ENCODE data around the gene ANKRD53. TPM values are rescaled to one million over a fixed set of nuclear protein-coding genes. Genes with fewer than 3 reads are reported as not detected.

The ANKRD53 gene
- total and polyA plus RNA-seq, 7 experiments from 2014 or later = 0.21 to 1.5 (median 0.63) TPM; not detected in 3

GRCh38 chr2:71000780-71001591, 22.6 kb downstream of the ANKRD53 start:
- POLR2A ChIA-PET = interaction anchor here (1.3 to 2.0 kb wide), 2 partner anchors 20 to 67 kb away, joined by 4 to 10 read pairs; partner anchors contain the start of gene NAGK
- H3K27ac ChIP-seq (ENCODE audit: low read depth, low read length) = peak overlapping the region; percentile 52
- intact Hi-C loops (cut with micrococcal nuclease) = loop anchor here (1.0 kb wide), 3 partner anchors 16 to 67 kb away; partner anchors contain the start of gene NAGK (in 1 of the 2)

GRCh38 chr2:71001592-71001927, 23.1 kb downstream of the ANKRD53 start:
- intact Hi-C loops (cut with micrococcal nuclease) = loop anchor here (1.0 kb wide), 3 partner anchors 16 to 67 kb away; partner anchors contain the start of gene NAGK (in 1 of the 2)
- H3K27me3 Mint-ChIP-seq = peaks cover 0 to 6% (median 3%) of the 10 kb centered on the region in 5 donors
- Histone ChIP-seq H3K9me3 (ENCODE audit: control insufficient read depth in 2 of 3, low read length in 3 of 3) (no peaks in the 10 kb centered on the region), H3K36me3 (ENCODE audit: control insufficient read depth in 2 of 3, insufficient read depth in 3 of 3, low read length in 3 of 3) (no peaks in the 10 kb centered on the region), H3K27ac (ENCODE audit: low read depth, low read length) (no peak overlapping the region), H3K4me1 (ENCODE audit: control insufficient read depth in 2 of 2, insufficient read depth in 2 of 2, low read length in 2 of 2) (peaks cover 6 to 10% of the 10 kb centered on the region in 2 donors), H3K4me3 (ENCODE audit: low read length) (no peak overlapping the region), H3K27me3 (ENCODE audit: control insufficient read depth in 2 of 2, insufficient read depth in 2 of 2, low read length in 2 of 2) (no peaks in the 10 kb centered on the region)
- ChIA-PET POLR2A (interaction anchor here (1.3 to 2.0 kb wide), 2 partner anchors 21 to 67 kb away, joined by 4 to 10 read pairs; partner anchors contain the start of gene NAGK), CTCF (interaction anchor here (0.7 to 2.3 kb wide), 11 partner anchors 17 to 698 kb away, joined by 3 to 24 read pairs (median 5); no protein-coding TSS in a partner anchor)
- H3K4me3 Mint-ChIP-seq = peak overlapping the region in 2 of 10 donors; percentile 16 to 26
- no peaks in the 10 kb centered on the region for H3K9me3 Mint-ChIP-seq
- H3K4me1 Mint-ChIP-seq = peaks cover 6 to 28% (median 10%) of the 10 kb centered on the region in 7 donors
- no peaks in the 10 kb centered on the region for H3K36me3 Mint-ChIP-seq
- H3K27ac Mint-ChIP-seq = peak overlapping the region in 3 of 9 donors; percentile 53 to 65 (median 55)
- no peak for ATAC-seq
- DNase-seq = no peak

More at GRCh38 chr2:71000780-71001591, 22.6 kb downstream of the ANKRD53 start:
- Histone ChIP-seq H3K4me1 (ENCODE audit: control insufficient read depth in 2 of 2, insufficient read depth in 2 of 2, low read length in 2 of 2) (peaks cover 6 to 10% of the 10 kb centered on the region in 2 donors), H3K36me3 (ENCODE audit: control insufficient read depth in 2 of 3, insufficient read depth in 3 of 3, low read length in 3 of 3) (no peaks in the 10 kb centered on the region), H3K9me3 (ENCODE audit: control insufficient read depth in 2 of 3, low read length in 3 of 3) (no peaks in the 10 kb centered on the region), H3K4me3 (ENCODE audit: low read length) (peak overlapping the region; percentile 66), H3K27me3 (ENCODE audit: control insufficient read depth in 2 of 2, insufficient read depth in 2 of 2, low read length in 2 of 2) (no peaks in the 10 kb centered on the region)
- H3K36me3 Mint-ChIP-seq = no peaks in the 10 kb centered on the region
- H3K4me3 Mint-ChIP-seq = peak overlapping the region; percentile 44 to 78 (median 64)
- H3K9me3 Mint-ChIP-seq = no peaks in the 10 kb centered on the region
- peak; percentile 98 for ATAC-seq
- peak; percentile 65 to 82 (median 76) for DNase-seq
- H3K27ac Mint-ChIP-seq = peak overlapping the region in 8 of 9 donors; percentile 36 to 77 (median 60)
- CTCF ChIA-PET = interaction anchor here (0.7 to 2.3 kb wide), 9 partner anchors 16 to 70 kb away, joined by 3 to 24 read pairs (median 7); no protein-coding TSS in a partner anchor
- peaks cover 0 to 6% (median 3%) of the 10 kb centered on the region in 5 donors for H3K27me3 Mint-ChIP-seq
- H3K4me1 Mint-ChIP-seq = peaks cover 6 to 29% (median 12%) of the 10 kb centered on the region in 7 donors

- peak overlapping the region in 1 of 10 donors; percentile 26 for H3K4me3 Mint-ChIP-seq
- DNase-seq = peak in 1 of 9 donors; percentile 11
- no peak overlapping the region for H3K4me3 ChIP-seq (ENCODE audit: low read length)
- no peak overlapping the region for H3K27ac ChIP-seq (ENCODE audit: low read depth, low read length)
- peaks cover 0 to 6% (median 3%) of the 10 kb centered on the region in 5 donors for H3K27me3 Mint-ChIP-seq
- H3K27ac Mint-ChIP-seq = peak overlapping the region in 2 of 9 donors; percentile 53 to 55
- no peaks in the 10 kb centered on the region for H3K36me3 ChIP-seq (ENCODE audit: control insufficient read depth in 2 of 3, insufficient read depth in 3 of 3, low read length in 3 of 3)
- intact Hi-C loops (cut with micrococcal nuclease) = loop anchor here (1.0 kb wide), 3 partner anchors 17 to 66 kb away; partner anchors contain the start of gene NAGK (in 1 of the 2)
- ATAC-seq = no peak
- H3K4me1 ChIP-seq (ENCODE audit: control insufficient read depth in 2 of 2, insufficient read depth in 2 of 2, low read length in 2 of 2) = peaks cover 6 to 10% of the 10 kb centered on the region in 2 donors
- ChIA-PET POLR2A (interaction anchor here (2.0 kb wide), 1 partner anchor 66 kb away, joined by 10 read pairs; the partner anchor contains the start of gene NAGK), CTCF (interaction anchor here (0.7 to 2.3 kb wide), 9 partner anchors 18 to 699 kb away, joined by 3 to 24 read pairs (median 7); no protein-coding TSS in a partner anchor)
- no peaks in the 10 kb centered on the region for H3K36me3 Mint-ChIP-seq
- no peaks in the 10 kb centered on the region for H3K9me3 Mint-ChIP-seq
- H3K27me3 ChIP-seq (ENCODE audit: control insufficient read depth in 2 of 2, insufficient read depth in 2 of 2, low read length in 2 of 2) = no peaks in the 10 kb centered on the region
- no peaks in the 10 kb centered on the region for H3K9me3 ChIP-seq (ENCODE audit: control insufficient read depth in 2 of 3, low read length in 3 of 3)
- peaks cover 6 to 28% (median 10%) of the 10 kb centered on the region in 7 donors for H3K4me1 Mint-ChIP-seq
Observed at GRCh38 chr2:71001981-71002570, 23.6 kb downstream of the ANKRD53 start.

GRCh38 chr2:71003396-71003795, 25.0 kb downstream of the ANKRD53 start:
- H3K27ac Mint-ChIP-seq = peak overlapping the region in 1 of 9 donors; percentile 69
- peaks cover 0 to 10% (median 3%) of the 10 kb centered on the region in 5 donors for H3K27me3 Mint-ChIP-seq
- Histone ChIP-seq H3K9me3 (ENCODE audit: control insufficient read depth in 2 of 3, low read length in 3 of 3) (no peaks in the 10 kb centered on the region), H3K27me3 (ENCODE audit: control insufficient read depth in 2 of 2, insufficient read depth in 2 of 2, low read length in 2 of 2) (no peaks in the 10 kb centered on the region), H3K4me3 (ENCODE audit: low read length) (no peak overlapping the region), H3K4me1 (ENCODE audit: control insufficient read depth in 2 of 2, insufficient read depth in 2 of 2, low read length in 2 of 2) (peaks cover 6 to 10% of the 10 kb centered on the region in 2 donors), H3K36me3 (ENCODE audit: control insufficient read depth in 2 of 3, insufficient read depth in 3 of 3, low read length in 3 of 3) (no peaks in the 10 kb centered on the region), H3K27ac (ENCODE audit: low read depth, low read length) (no peak overlapping the region)
- H3K4me1 Mint-ChIP-seq = peaks cover 6 to 28% (median 10%) of the 10 kb centered on the region in 7 donors
- ChIA-PET CTCF (interaction anchor here (1.4 kb wide), 1 partner anchor 18 kb away, joined by 3 read pairs; no protein-coding TSS in a partner anchor), POLR2A (no interaction called here)
- no peak for DNase-seq
- intact Hi-C loops (cut with micrococcal nuclease) = no loop called here
- H3K36me3 Mint-ChIP-seq = no peaks in the 10 kb centered on the region
- no peaks in the 10 kb centered on the region for H3K9me3 Mint-ChIP-seq
- ATAC-seq = no peak
- peak overlapping the region in 1 of 10 donors; percentile 53 for H3K4me3 Mint-ChIP-seq

GRCh38 chr2:71003966-71004755, 25.7 kb downstream of the ANKRD53 start:
- ATAC-seq = no peak
- intact Hi-C loops (cut with micrococcal nuclease) = no loop called here
- no peak overlapping the region for H3K27ac Mint-ChIP-seq
- peaks cover 6 to 22% (median 8%) of the 10 kb centered on the region in 7 donors for H3K4me1 Mint-ChIP-seq
- H3K27me3 Mint-ChIP-seq = peaks cover 0 to 15% (median 4%) of the 10 kb centered on the region in 5 donors
- Histone ChIP-seq H3K4me1 (ENCODE audit: control insufficient read depth in 2 of 2, insufficient read depth in 2 of 2, low read length in 2 of 2) (peaks cover 6 to 10% of the 10 kb centered on the region in 2 donors), H3K27me3 (ENCODE audit: control insufficient read depth in 2 of 2, insufficient read depth in 2 of 2, low read length in 2 of 2) (no peaks in the 10 kb centered on the region), H3K9me3 (ENCODE audit: control insufficient read depth in 2 of 3, low read length in 3 of 3) (no peaks in the 10 kb centered on the region), H3K4me3 (ENCODE audit: low read length) (no peak overlapping the region), H3K36me3 (ENCODE audit: control insufficient read depth in 2 of 3, insufficient read depth in 3 of 3, low read length in 3 of 3) (no peaks in the 10 kb centered on the region), H3K27ac (ENCODE audit: low read depth, low read length) (no peak overlapping the region)
- DNase-seq = peak in 1 of 9 donors; percentile 16
- POLR2A ChIA-PET = no interaction called here
- H3K36me3 Mint-ChIP-seq = no peaks in the 10 kb centered on the region
- H3K9me3 Mint-ChIP-seq = no peaks in the 10 kb centered on the region
- CTCF ChIA-PET = interaction anchor here (0.9 to 1.4 kb wide), 2 partner anchors 8 to 18 kb away, joined by 3 read pairs; no protein-coding TSS in a partner anchor
- H3K4me3 Mint-ChIP-seq = peak overlapping the region in 1 of 10 donors; percentile 12
